HG03575 (cell line): Measurements from ENCODE around the gene ANGPTL3.

Experiments
- ATAC-seq: cut with Tn5 transposase; IDR thresholded peaks from one replicate; pipeline ENCODE4 v1.9.1; 2021; ENCODE audit not compliant: unreplicated experiment, insufficient number of reproducible peaks, low FRiP score; ENCODE audit errors: extremely low read depth

The ANGPTL3 gene

GRCh38 chr1:62613890-62614289 is 16.6 kb downstream of the ANGPTL3 start:
- no peak for ATAC-seq

GRCh38 chr1:62621907-62622306 is 24.6 kb downstream of the ANGPTL3 start:
- ATAC-seq = peak; percentile 95

DNA sequence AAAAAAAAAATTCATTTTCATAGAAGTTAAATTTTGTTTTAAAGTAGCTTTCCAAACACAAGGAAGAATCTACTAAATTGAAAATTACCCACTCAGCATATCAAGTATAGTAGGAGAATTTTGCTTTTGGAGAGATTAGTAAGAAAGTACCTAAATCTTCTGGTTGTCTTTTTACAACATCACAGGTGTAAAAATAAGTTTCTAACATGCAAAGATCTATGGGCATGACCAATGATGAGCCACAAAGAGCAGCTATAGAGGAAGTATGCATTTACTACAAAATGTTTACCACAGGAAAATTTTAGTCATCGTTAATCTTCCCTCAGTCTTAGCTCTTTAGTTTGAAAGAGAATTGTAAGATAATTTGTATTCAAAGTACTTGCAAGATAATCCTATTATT is 28.1 kb downstream of the ANGPTL3 start:
- ATAC-seq = no peak

GRCh38 chr1:62628506-62628905 is 31.2 kb downstream of the ANGPTL3 start:
- no peak for ATAC-seq

DNA sequence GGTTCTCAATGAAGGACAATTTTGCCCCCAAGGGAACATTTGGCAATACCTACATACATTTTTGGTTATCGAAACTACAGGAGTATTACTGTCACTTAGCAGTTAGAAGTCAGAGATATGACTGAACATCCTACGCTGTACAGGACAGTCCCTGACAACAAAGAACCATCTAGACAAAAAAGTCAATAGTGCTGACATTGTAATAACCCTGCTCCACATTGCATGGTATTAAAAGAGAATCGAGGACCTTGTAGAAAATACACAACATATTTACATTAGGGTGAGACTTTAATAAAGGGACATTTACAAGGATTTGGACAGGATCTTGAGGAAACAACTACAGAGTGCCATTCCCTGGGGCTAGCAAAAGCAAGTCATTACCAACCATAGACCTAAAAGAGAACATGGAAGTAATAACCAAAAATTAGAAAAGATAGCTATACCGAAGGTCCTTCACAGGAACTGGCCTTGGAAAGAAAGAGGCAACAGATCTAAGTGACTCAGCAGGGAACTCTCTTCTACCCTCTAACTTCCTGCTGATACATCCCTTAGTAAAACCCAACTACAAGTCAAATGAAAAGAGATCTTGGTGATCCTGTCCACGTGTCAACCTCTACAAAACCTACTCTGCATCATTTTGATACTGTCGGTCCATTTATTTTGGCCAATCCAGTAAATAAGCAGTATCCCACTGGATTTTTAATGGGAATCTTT is 40.2 kb downstream of the ANGPTL3 start:
- no peak for ATAC-seq

- no peak for ATAC-seq
Measured at GRCh38 chr1:62643283-62643682, 46.0 kb downstream of the ANGPTL3 start.

- ATAC-seq = no peak
Measured at GRCh38 chr1:62652387-62652786, 55.1 kb downstream of the ANGPTL3 start.

- no peak for ATAC-seq
Measured at GRCh38 chr1:62654744-62655143, 57.4 kb downstream of the ANGPTL3 start.
